Nucleus accumbens (tissue), 56 donors: ENCODE data around the gene ATRAID.

Experiments
- DNase-seq, 56 donors: peaks; one replicate each; lab custom pipeline; 2025; lab: John Stamatoyannopoulos, UW

ATRAID gene

GRCh38 chr2:27217173-27218121, 5.6 kb downstream of the ATRAID start, which contains the start of gene CAD:
TSS of gene CAD (plus strand) at chr2:27217369. CDS start at chr2:27217552, 183 bp downstream.
- peak in 55 of 56 donors; percentile 20 to 93 (median 75) for DNase-seq

- no peak for DNase-seq
These were observed 6.8 kb downstream of the ATRAID start for GRCh38 chr2:27218614-27219013.

DNA sequence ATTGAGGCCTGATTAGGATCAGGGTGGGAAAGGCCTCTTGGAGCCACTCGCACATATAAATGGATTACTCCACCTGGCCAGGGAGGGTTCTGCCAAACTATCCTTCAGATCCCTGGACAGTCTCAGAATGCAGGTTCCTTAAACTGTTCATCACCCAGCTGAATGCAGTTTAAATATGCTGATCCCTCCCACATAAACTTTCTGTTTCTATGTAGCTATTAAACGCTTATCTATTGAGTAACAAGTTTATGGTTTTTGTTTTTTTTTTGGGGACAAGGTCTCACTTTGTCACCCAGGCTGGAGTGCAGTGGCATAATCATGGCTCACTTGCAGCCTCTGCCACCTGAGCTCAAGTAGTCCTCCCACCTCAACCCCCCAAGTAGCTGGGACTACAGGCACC, 7.2 kb downstream of the ATRAID start:
- DNase-seq, result no peak

DNA sequence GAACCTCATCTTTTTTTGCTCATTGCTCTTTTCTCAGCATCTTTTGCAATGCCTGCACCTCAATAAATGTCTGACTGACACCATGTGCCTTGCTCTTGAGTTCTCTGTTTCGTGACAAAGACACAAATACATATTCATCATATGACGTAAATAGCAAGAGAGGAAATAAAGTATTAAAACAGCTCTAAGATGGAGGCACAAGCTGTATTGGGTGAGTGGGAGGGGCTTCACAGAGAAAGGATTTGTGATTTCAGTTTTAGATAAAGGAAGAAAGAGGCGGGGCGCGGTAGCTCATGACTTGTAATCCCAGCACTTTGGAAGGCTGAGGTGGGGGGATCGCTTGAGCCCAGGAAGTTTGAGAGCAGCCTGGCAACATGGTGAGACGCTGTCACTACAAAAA, 8.2 kb downstream of the ATRAID start:
- DNase-seq, result no peak

DNA sequence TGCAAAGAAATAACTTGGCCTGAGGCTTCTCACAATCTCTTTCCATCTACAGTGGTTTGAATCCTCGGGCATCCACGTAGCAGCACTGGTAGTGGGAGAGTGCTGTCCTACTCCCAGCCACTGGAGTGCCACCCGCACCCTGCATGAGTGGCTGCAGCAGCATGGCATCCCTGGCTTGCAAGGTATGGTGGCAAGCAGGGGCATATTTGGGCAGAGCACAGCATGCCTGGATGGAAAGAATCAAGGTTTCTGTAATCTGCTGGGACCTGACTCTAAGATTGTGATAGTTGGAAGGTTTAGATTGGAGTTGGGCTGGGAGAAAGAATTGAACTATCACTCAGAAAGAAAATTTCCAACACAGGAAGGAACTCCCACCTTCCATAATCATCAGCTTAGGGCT, 9.3 kb downstream of the ATRAID start:
- DNase-seq, result no peak

- DNase-seq, result no peak
These were observed 10.6 kb downstream of the ATRAID start for GRCh38 chr2:27222407-27222806.

DNA sequence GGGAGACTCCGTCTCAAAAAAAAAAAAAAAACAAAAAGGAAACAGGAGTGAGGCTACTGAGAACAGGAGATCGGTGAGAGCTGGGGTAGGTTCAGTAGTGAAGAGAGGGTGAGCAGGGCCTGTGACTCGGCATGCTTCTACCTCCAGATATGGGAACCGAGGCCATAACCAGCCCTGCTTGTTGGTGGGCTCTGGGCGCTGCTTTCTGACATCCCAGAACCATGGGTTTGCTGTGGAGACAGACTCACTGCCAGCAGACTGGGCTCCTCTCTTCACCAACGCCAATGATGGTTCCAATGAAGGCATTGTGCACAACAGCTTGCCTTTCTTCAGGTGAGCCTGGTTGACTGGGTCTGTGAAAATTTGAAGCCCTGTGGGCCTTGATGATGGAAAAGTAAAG, 11.6 kb downstream of the ATRAID start:
- no peak for DNase-seq

DNA sequence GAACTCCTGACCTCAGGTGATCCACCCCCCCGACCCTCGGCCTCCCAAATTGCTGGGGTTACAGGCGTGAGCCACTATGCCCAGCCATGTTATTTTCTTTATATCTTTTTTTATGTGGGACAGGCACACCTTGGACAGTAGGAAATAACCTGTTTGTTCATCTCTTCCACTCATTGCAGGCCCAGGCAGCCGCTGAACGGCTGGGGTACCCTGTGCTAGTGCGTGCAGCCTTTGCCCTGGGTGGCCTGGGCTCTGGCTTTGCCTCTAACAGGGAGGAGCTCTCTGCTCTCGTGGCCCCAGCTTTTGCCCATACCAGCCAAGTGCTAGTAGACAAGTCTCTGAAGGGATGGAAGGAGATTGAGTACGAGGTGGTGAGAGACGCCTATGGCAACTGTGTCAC, 13.7 kb downstream of the ATRAID start:
- DNase-seq, result no peak

DNA sequence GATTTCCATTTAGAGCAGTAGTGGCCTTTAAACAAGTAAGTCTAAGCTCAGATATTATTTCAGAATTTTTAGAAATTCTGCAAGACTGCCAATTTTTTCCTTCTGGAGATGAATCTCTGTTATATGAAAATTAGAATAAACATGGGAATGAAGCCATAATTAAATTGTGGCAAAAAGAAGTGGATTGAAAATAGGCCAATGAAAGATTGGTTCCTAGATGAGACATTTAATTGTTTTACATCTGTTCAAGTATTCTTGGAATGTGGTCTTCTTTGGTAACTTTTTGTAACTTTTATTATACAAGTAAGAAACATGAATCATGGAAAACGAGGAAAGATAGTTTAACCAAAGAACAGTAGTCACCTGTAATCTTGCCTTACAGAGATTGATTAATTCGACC, 15.7 kb downstream of the ATRAID start:
- no peak for DNase-seq

- DNase-seq, result no peak
These were observed 20.1 kb downstream of the ATRAID start for GRCh38 chr2:27231921-27232320.

DNA sequence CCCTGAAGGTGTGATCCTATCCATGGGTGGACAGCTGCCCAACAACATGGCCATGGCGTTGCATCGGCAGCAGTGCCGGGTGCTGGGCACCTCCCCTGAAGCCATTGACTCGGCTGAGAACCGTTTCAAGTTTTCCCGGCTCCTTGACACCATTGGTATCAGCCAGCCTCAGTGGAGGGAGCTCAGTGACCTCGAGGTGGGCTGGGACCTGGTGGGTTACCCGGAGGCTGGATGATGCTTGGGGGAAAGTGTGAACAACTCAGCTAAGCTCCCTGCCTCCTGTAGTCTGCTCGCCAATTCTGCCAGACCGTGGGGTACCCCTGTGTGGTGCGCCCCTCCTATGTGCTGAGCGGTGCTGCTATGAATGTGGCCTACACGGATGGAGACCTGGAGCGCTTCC, 21.5 kb downstream of the ATRAID start:
- DNase-seq, result no peak

DNA sequence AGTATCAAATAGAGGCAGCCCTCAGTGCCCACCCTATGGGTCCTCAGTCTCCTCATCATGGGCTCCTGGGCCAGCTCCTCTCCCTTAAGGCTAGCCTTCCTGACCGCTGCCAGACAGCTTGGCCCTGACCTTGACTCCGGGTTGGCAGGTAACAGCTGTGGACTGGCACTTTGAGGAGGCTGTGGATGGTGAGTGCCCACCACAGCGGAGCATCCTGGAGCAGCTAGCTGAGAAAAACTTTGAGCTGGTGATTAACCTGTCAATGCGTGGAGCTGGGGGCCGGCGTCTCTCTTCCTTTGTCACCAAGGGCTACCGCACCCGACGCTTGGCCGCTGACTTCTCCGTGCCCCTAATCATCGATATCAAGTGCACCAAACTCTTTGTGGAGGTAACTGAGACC, 24.3 kb downstream of the ATRAID start:
- DNase-seq, result no peak

- DNase-seq, result no peak
These were observed 24.8 kb downstream of the ATRAID start for GRCh38 chr2:27236626-27237025.

GRCh38 chr2:27237341-27237945, 25.6 kb downstream of the ATRAID start:
- no peak for DNase-seq

- no peak for DNase-seq
These were observed 27.1 kb downstream of the ATRAID start for GRCh38 chr2:27238976-27239375.

GRCh38 chr2:27240406-27240805, 28.6 kb downstream of the ATRAID start:
- DNase-seq, result no peak

GRCh38 chr2:27241761-27242613, 30.1 kb downstream of the ATRAID start:
- DNase-seq, result no peak

GRCh38 chr2:27242614-27242951, 30.7 kb downstream of the ATRAID start:
- no peak for DNase-seq

- DNase-seq, result no peak
These were observed 31.7 kb downstream of the ATRAID start for GRCh38 chr2:27243391-27244130.

- no peak for DNase-seq
These were observed 33.3 kb downstream of the ATRAID start for GRCh38 chr2:27245116-27245515.
